HG03108 (cell line): ENCODE measurements around the gene PLPPR2.
"Not testable (repeated sequence)": the region's sequence is repeated elsewhere in the genome, so short reads cannot be mapped to it uniquely, and the experiment has no call there.

Experiments
- ATAC-seq: cut with Tn5 transposase; IDR thresholded peaks from one replicate; pipeline ENCODE4 v1.9.1; 2021; ENCODE audit warnings: moderate library complexity; ENCODE audit not compliant: unreplicated experiment

Gene PLPPR2

GRCh38 chr19:11390933-11391680, 35.9 kb downstream of the PLPPR2 start:
- no peak for ATAC-seq

GRCh38 chr19:11397089-11397610, 41.9 kb downstream of the PLPPR2 start:
- no peak for ATAC-seq

GRCh38 chr19:11399667-11400066, 44.4 kb downstream of the PLPPR2 start:
- no peak for ATAC-seq

- ATAC-seq: no peak
Measured at GRCh38 chr19:11400798-11401197, 45.6 kb downstream of the PLPPR2 start.

- no peak for ATAC-seq
Measured at GRCh38 chr19:11401808-11402543, 46.7 kb downstream of the PLPPR2 start.

GRCh38 chr19:11404588-11405222, 49.5 kb downstream of the PLPPR2 start:
- ATAC-seq: no peak

GRCh38 chr19:11405846-11406643, 50.8 kb downstream of the PLPPR2 start:
- ATAC-seq: no peak

GRCh38 chr19:11406703-11407236, 51.5 kb downstream of the PLPPR2 start:
- not testable (repeated sequence) for ATAC-seq

GRCh38 chr19:11408591-11408990, 53.4 kb downstream of the PLPPR2 start:
- no peak for ATAC-seq

GRCh38 chr19:11410682-11411081, 55.5 kb downstream of the PLPPR2 start:
- ATAC-seq: no peak

GRCh38 chr19:11414544-11414943, 59.3 kb downstream of the PLPPR2 start:
- ATAC-seq: no peak
